HEK293 (cell line): ENCODE results near the gene ANKRD61.
"Not testable (repeated sequence)": the region's sequence is repeated elsewhere in the genome, so short reads cannot be mapped to it uniquely, and the experiment has no call there.

Source experiments
- CTCF ChIA-PET: fragments of 350-600 bp; formaldehyde crosslinking; extraction: SDS; loops from one replicate; lab custom pipeline; 2021; ENCODE audit warnings: antibody characterized with exemption; lab: Yijun Ruan, JAX
- POLR2A ChIA-PET: fragments of 300-600 bp; formaldehyde crosslinking; extraction: SDS; loops from one replicate; lab custom pipeline; 2020; ENCODE audit warnings: antibody characterized with exemption, inconsistent platforms; lab: Yijun Ruan, JAX
- H3K27ac ChIP-seq: fragments of 200-500 bp; sonication (Bioruptor generic); 2 replicates; pipeline ENCODE4 v1.5.1; 2014; ENCODE audit warnings: low read depth, low read length, control low read depth, inconsistent platforms; ENCODE audit errors: extremely low read depth
- H3K36me3 ChIP-seq, 2 experiments: fragments of 200-500 bp in 1 of 2; sonication (Bioruptor generic) in 1 of 2; 1 replicate in 1 of 2; 2 replicates in 1 of 2; pipeline ENCODE4 v1.5.1; 2014 to 2017; ENCODE audit warnings: inconsistent platforms in 2 of 2, low read length in 2 of 2; ENCODE audit not compliant: control insufficient read depth in 2 of 2, insufficient read depth in 1 of 2
- H3K4me1 ChIP-seq: fragments of 200-500 bp; sonication (Bioruptor generic); 2 replicates; pipeline ENCODE4 v1.5.1; 2014; ENCODE audit warnings: mild to moderate bottlenecking, low read length, inconsistent platforms; ENCODE audit not compliant: control insufficient read depth, insufficient read depth
- H3K4me3 ChIP-seq: 2 replicates; pipeline ENCODE4 v1.5.1; 2011; ENCODE audit warnings: low read depth, mild to moderate bottlenecking, control low read depth, low read length, moderate library complexity
- H3K9me3 ChIP-seq: fragments of 200-500 bp; sonication (Bioruptor generic); 2 replicates; pipeline ENCODE4 v1.5.1; 2014; ENCODE audit warnings: low read depth, low read length, inconsistent platforms; ENCODE audit not compliant: control insufficient read depth, insufficient read depth
- FEZF1 ChIP-seq: fragments of 450-650 bp; formaldehyde crosslinking; IDR thresholded peaks from 2 replicates; pipeline ENCODE4 v1.5.1; 2016; ENCODE audit warnings: missing biosample characterization, missing genetic modification characterization
- HOXA7 ChIP-seq: sonication (generic); formaldehyde crosslinking; IDR thresholded peaks from 2 replicates; pipeline ENCODE4 v1.8.1; 2022; ENCODE audit warnings: missing genetic modification reagents, borderline replicate concordance
- HOXC10 ChIP-seq: sonication (generic); formaldehyde crosslinking; IDR thresholded peaks from 2 replicates; pipeline ENCODE4 v1.8.1; 2023; ENCODE audit warnings: mild to moderate bottlenecking, missing genetic modification reagents
- MYNN ChIP-seq: fragments of 450-650 bp; formaldehyde crosslinking; IDR thresholded peaks from 2 replicates; pipeline ENCODE4 v1.5.1; 2016; ENCODE audit warnings: missing biosample characterization, missing genetic modification characterization, borderline replicate concordance
- RBAK ChIP-seq: fragments of 450-650 bp; formaldehyde crosslinking; IDR thresholded peaks from 2 replicates; pipeline ENCODE4 v1.5.1; 2016; ENCODE audit warnings: missing biosample characterization, missing genetic modification characterization
- SP3 ChIP-seq: fragments of 450-650 bp; formaldehyde crosslinking; IDR thresholded peaks from 2 replicates; pipeline ENCODE4 v1.5.1; 2016; ENCODE audit warnings: missing biosample characterization, missing genetic modification characterization
- WT1 ChIP-seq: fragments of 450-650 bp; formaldehyde crosslinking; IDR thresholded peaks from 2 replicates; pipeline ENCODE4 v1.5.1; 2016; ENCODE audit warnings: missing biosample characterization, missing genetic modification characterization
- ZBTB17 ChIP-seq: fragments of 450-650 bp; formaldehyde crosslinking; IDR thresholded peaks from 2 replicates; pipeline ENCODE4 v1.5.1; 2016; ENCODE audit warnings: missing biosample characterization, missing genetic modification characterization
- ZBTB20 ChIP-seq: fragments of 450-650 bp; formaldehyde crosslinking; IDR thresholded peaks from 2 replicates; pipeline ENCODE4 v1.5.1; 2016; ENCODE audit warnings: missing biosample characterization, missing genetic modification characterization
- ZNF121 ChIP-seq: fragments of 450-650 bp; formaldehyde crosslinking; IDR thresholded peaks from 2 replicates; pipeline ENCODE4 v1.5.1; 2016; ENCODE audit warnings: missing biosample characterization, missing genetic modification characterization
- ZNF26 ChIP-seq: fragments of 450-650 bp; formaldehyde crosslinking; IDR thresholded peaks from 2 replicates; pipeline ENCODE4 v1.5.1; 2016; ENCODE audit warnings: missing biosample characterization, missing genetic modification characterization
- ZNF324 ChIP-seq: fragments of 450-650 bp; formaldehyde crosslinking; IDR thresholded peaks from 2 replicates; pipeline ENCODE4 v1.5.1; 2016; ENCODE audit warnings: missing biosample characterization, missing genetic modification characterization
- ZNF341 ChIP-seq: fragments of 450-650 bp; formaldehyde crosslinking; IDR thresholded peaks from 2 replicates; pipeline ENCODE4; 2016; ENCODE audit warnings: low read depth, missing biosample characterization, missing genetic modification characterization
- ZNF37A ChIP-seq: fragments of 450-650 bp; IDR thresholded peaks from 2 replicates; pipeline ENCODE4 v1.5.1; 2018; ENCODE audit warnings: missing biosample characterization, missing genetic modification characterization
- ZNF544 ChIP-seq: fragments of 450-650 bp; formaldehyde crosslinking; IDR thresholded peaks from 2 replicates; pipeline ENCODE4 v1.5.0; 2017; ENCODE audit warnings: missing biosample characterization, missing genetic modification characterization
- ZNF555 ChIP-seq: fragments of 450-650 bp; formaldehyde crosslinking; conservative IDR thresholded peaks from 2 replicates; pipeline ENCODE4 v1.5.1; 2017; ENCODE audit warnings: missing biosample characterization, mild to moderate bottlenecking, missing genetic modification characterization, inconsistent platforms
- ZNF600 ChIP-seq: fragments of 450-650 bp; formaldehyde crosslinking; IDR thresholded peaks from 2 replicates; pipeline ENCODE4 v1.5.1; 2016; ENCODE audit warnings: missing biosample characterization, missing genetic modification characterization
- ZNF610 ChIP-seq: fragments of 450-650 bp; formaldehyde crosslinking; IDR thresholded peaks from 2 replicates; pipeline ENCODE4 v1.5.1; 2016; ENCODE audit warnings: missing biosample characterization, missing genetic modification characterization, borderline replicate concordance
- TF ChIP-seq, protein P1 (sequence below): fragments of 450-650 bp; formaldehyde crosslinking; IDR thresholded peaks from 2 replicates; pipeline ENCODE4 v1.5.1; 2016; ENCODE audit warnings: missing biosample characterization, missing genetic modification characterization
- TF ChIP-seq, protein P2 (sequence below): fragments of 450-650 bp; formaldehyde crosslinking; IDR thresholded peaks from 2 replicates; pipeline ENCODE4 v1.5.1; 2016; ENCODE audit warnings: missing biosample characterization, missing genetic modification characterization, borderline replicate concordance
- TF ChIP-seq, protein P3 (sequence below): fragments of 450-650 bp; formaldehyde crosslinking; IDR thresholded peaks from 2 replicates; pipeline ENCODE4 v1.5.1; 2016; ENCODE audit warnings: missing biosample characterization, missing genetic modification characterization

The ANKRD61 gene

DNA sequence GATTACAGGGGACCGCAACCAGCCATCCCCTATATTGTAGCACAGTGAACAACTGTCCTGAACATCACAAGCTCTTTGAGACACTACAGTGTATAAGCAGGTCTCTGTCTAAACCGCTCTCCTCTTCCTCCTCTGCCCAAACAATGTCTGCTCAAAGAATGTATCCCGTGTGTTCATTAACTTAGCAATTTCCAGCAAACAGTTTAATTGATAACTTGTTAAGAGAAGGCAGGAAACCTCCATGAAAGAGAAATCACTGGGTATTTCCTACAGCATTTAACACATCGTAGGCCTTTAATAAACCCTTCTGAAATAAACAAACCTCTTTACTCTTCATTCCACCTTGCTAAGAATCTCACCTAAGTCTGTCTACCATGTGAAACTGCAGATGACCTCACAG is 23.8 kb upstream of the ANKRD61 start:
- Histone ChIP-seq H3K4me1 (no peaks in the 10 kb centered on the region; the same call in 1 of the 2 replicates), H3K36me3 (peaks cover 24% of the 10 kb centered on the region in 2 experiments; a peak in 2 of 3 replicates), H3K4me3 (no peak overlapping the region), H3K27ac (no peak overlapping the region), H3K9me3 (no peaks in the 10 kb centered on the region)
- POLR2A ChIA-PET: interaction anchor here (0.6 kb wide), 1 partner anchor 12 kb away, joined by 3 read pairs; no protein-coding TSS in a partner anchor
- TF ChIP-seq ZNF600 (tag by site-specific recombination): no peak
- TF ChIP-seq ZNF610: no peak
- TF ChIP-seq ZNF37A (tag by site-specific recombination): no peak
- TF ChIP-seq, protein P1, sequence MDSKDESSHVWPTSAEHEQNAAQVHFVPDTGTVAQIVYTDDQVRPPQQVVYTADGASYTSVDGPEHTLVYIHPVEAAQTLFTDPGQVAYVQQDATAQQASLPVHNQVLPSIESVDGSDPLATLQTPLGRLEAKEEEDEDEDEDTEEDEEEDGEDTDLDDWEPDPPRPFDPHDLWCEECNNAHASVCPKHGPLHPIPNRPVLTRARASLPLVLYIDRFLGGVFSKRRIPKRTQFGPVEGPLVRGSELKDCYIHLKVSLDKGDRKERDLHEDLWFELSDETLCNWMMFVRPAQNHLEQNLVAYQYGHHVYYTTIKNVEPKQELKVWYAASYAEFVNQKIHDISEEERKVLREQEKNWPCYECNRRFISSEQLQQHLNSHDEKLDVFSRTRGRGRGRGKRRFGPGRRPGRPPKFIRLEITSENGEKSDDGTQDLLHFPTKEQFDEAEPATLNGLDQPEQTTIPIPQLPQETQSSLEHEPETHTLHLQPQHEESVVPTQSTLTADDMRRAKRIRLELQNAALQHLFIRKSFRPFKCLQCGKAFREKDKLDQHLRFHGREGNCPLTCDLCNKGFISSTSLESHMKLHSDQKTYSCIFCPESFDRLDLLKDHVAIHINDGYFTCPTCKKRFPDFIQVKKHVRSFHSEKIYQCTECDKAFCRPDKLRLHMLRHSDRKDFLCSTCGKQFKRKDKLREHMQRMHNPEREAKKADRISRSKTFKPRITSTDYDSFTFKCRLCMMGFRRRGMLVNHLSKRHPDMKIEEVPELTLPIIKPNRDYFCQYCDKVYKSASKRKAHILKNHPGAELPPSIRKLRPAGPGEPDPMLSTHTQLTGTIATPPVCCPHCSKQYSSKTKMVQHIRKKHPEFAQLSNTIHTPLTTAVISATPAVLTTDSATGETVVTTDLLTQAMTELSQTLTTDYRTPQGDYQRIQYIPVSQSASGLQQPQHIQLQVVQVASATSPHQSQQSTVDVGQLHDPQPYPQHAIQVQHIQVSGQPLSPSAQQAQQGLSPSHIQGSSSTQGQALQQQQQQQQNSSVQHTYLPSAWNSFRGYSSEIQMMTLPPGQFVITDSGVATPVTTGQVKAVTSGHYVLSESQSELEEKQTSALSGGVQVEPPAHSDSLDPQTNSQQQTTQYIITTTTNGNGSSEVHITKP (tag by site-specific recombination): no peak
- no peak for TF ChIP-seq ZNF555 (tag by site-specific recombination)
- TF ChIP-seq WT1 (tag by site-specific recombination): no peak
- no peak for TF ChIP-seq RBAK (tag by site-specific recombination)
- no peak for TF ChIP-seq ZNF544 (tag by site-specific recombination)
- TF ChIP-seq ZNF324 (tag by site-specific recombination): no peak
- no peak for TF ChIP-seq HOXC10 (CRISPR knock-in tag)
- no peak for TF ChIP-seq HOXA7
- no peak for TF ChIP-seq ZNF26 (tag by site-specific recombination)
- no peak for TF ChIP-seq SP3 (tag by site-specific recombination)
- TF ChIP-seq FEZF1 (tag by site-specific recombination): no peak
- TF ChIP-seq, protein P2, sequence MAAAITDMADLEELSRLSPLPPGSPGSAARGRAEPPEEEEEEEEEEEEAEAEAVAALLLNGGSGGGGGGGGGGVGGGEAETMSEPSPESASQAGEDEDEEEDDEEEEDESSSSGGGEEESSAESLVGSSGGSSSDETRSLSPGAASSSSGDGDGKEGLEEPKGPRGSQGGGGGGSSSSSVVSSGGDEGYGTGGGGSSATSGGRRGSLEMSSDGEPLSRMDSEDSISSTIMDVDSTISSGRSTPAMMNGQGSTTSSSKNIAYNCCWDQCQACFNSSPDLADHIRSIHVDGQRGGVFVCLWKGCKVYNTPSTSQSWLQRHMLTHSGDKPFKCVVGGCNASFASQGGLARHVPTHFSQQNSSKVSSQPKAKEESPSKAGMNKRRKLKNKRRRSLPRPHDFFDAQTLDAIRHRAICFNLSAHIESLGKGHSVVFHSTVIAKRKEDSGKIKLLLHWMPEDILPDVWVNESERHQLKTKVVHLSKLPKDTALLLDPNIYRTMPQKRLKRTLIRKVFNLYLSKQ (tag by site-specific recombination): no peak
- TF ChIP-seq ZBTB20 (tag by site-specific recombination): no peak
- TF ChIP-seq ZBTB17: no peak
- no peak for TF ChIP-seq ZNF341 (tag by site-specific recombination)
- TF ChIP-seq MYNN: no peak
- CTCF ChIA-PET: interaction anchor here (1.2 to 2.0 kb wide), 2 partner anchors 10 to 99 kb away, joined by 3 to 10 read pairs; no protein-coding TSS in a partner anchor

DNA sequence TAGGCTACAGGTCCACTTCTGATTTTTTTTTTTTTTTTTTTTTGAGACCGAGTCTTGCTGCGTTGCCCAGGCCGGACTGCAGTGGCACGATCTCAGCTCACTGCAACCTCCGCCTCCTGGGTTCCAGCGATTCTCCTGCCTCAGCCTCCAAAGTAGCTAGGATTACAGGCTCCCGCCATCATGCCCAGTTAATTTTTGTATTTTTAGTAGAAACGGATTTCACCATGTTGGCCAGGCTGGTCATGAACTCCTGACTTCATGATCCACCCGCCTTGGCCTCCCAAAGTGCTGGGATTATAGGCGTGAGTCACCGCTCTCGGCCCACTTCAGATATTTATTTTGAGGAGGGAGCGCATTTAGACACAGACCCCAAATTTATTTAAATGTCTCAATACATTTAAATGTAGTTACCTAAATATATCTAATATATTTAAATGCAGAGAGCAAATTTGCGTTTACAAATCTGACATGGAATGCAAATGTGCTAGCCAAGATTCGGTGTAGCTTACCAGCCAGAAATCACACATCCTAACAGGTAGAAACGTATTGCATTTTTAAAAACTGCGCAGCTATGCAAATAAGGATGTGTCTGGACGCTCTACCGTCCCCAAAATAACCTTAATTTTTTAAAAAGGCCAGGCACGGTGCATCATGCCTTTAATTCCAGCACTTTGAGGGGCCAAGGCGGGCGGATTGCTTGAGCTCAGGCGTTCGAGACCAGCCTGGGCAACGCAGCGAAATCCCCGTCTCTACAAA is 23.2 kb upstream of the ANKRD61 start:
- H3K4me1 ChIP-seq, H3K9me3 ChIP-seq: not testable (repeated sequence)
- CTCF ChIA-PET: interaction anchor here (0.7 to 2.0 kb wide), 3 partner anchors 11 to 99 kb away, joined by 3 to 13 read pairs (median 10); no protein-coding TSS in a partner anchor
- H3K4me3 ChIP-seq: peak overlapping the region; percentile 69
- POLR2A ChIA-PET: interaction anchor here (0.7 to 2.3 kb wide), 6 partner anchors 10 to 98 kb away, joined by 4 to 10 read pairs (median 6); no protein-coding TSS in a partner anchor
- TF ChIP-seq, protein P3, sequence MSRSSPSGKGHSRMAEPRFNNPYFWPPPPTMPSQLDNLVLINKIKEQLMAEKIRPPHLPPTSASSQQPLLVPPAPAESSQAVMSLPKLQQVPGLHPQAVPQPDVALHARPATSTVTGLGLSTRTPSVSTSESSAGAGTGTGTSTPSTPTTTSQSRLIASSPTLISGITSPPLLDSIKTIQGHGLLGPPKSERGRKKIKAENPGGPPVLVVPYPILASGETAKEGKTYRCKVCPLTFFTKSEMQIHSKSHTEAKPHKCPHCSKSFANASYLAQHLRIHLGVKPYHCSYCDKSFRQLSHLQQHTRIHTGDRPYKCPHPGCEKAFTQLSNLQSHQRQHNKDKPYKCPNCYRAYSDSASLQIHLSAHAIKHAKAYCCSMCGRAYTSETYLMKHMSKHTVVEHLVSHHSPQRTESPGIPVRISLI (tag by site-specific recombination): 0 out of 2 replicates have a peak, but pooled peaks have one; percentile 33
- TF ChIP-seq ZNF121 (tag by site-specific recombination): 0 out of 2 replicates have a peak, but pooled peaks have one; percentile 46
- TF ChIP-seq, all 188 proteins: peak for 2; not testable (repeated sequence) for 186
- peaks cover 21 to 26% of the 10 kb centered on the region in 2 experiments; a peak in 2 of 3 replicates for H3K36me3 ChIP-seq
- not testable (repeated sequence) for H3K27ac ChIP-seq
